H9 (cell line): ENCODE measurements around the gene CPT1B. TPM values are rescaled to one million over a fixed set of nuclear protein-coding genes. Genes with fewer than 3 reads are reported as not detected.

Source experiments
- DNase-seq: peaks from one replicate; pipeline ENCODE4 v3.0.0-alpha.2; 2017
- H2AFZ ChIP-seq: one replicate; pipeline ENCODE4 v1.6.1; 2013; ENCODE audit warnings: mild to moderate bottlenecking, low read length, control low read depth, moderate library complexity
- H2AK5ac ChIP-seq: 2 replicates; pipeline ENCODE4 v1.6.1; 2013; ENCODE audit warnings: low read length, control low read depth, mixed read lengths; ENCODE audit not compliant: insufficient read length
- H2BK120ac ChIP-seq: one replicate; pipeline ENCODE4 v1.6.1; 2013; ENCODE audit warnings: low read depth, mild to moderate bottlenecking, low read length, control low read depth, inconsistent platforms; ENCODE audit not compliant: poor library complexity, severe bottlenecking
- H2BK12ac ChIP-seq: 2 replicates; pipeline ENCODE4 v1.6.1; 2013; ENCODE audit warnings: low read length, control low read depth, mixed read lengths, low read depth; ENCODE audit not compliant: insufficient read length
- H2BK15ac ChIP-seq: 2 replicates; pipeline ENCODE4 v1.6.1; 2013; ENCODE audit warnings: low read depth, low read length, control low read depth
- H2BK20ac ChIP-seq: one replicate; pipeline ENCODE4 v1.6.1; 2013; ENCODE audit warnings: low read depth, mild to moderate bottlenecking, low read length, control low read depth, inconsistent platforms; ENCODE audit not compliant: poor library complexity, severe bottlenecking
- H2BK5ac ChIP-seq: 2 replicates; pipeline ENCODE4 v1.6.1; 2013; ENCODE audit warnings: low read length, control low read depth, mixed read lengths; ENCODE audit not compliant: insufficient read length
- H3K14ac ChIP-seq: 2 replicates; pipeline ENCODE4 v1.6.1; 2013; ENCODE audit warnings: low read length, control low read depth; ENCODE audit not compliant: insufficient read depth
- H3K18ac ChIP-seq: 2 replicates; pipeline ENCODE4 v1.6.1; 2013; ENCODE audit warnings: low read depth, mild to moderate bottlenecking, mixed read lengths, low read length, control low read depth; ENCODE audit not compliant: insufficient read length
- H3K23ac ChIP-seq: 2 replicates; pipeline ENCODE4 v1.6.1; 2013; ENCODE audit warnings: low read length, control low read depth, mixed read lengths, low read depth; ENCODE audit not compliant: insufficient read length
- H3K23me2 ChIP-seq: 2 replicates; pipeline ENCODE4 v1.6.1; 2013; ENCODE audit warnings: low read depth, mild to moderate bottlenecking, mixed read lengths, low read length, control low read depth; ENCODE audit not compliant: insufficient read length, poor library complexity, severe bottlenecking
- H3K27ac ChIP-seq: 2 replicates; pipeline ENCODE4 v1.5.1; 2013; ENCODE audit warnings: low read length, control low read depth, mixed read lengths, low read depth; ENCODE audit not compliant: insufficient read length
- H3K27me3 ChIP-seq: 2 replicates; pipeline ENCODE4 v1.6.1; 2013; ENCODE audit warnings: low read length, control low read depth, inconsistent platforms; ENCODE audit not compliant: insufficient read depth
- H3K4ac ChIP-seq: 2 replicates; pipeline ENCODE4 v1.6.1; 2013; ENCODE audit warnings: low read depth, mild to moderate bottlenecking, control low read depth, inconsistent platforms, low read length, moderate library complexity
- H3K4me1 ChIP-seq: 2 replicates; pipeline ENCODE4 v1.6.1; 2013; ENCODE audit warnings: low read length, control low read depth, inconsistent platforms; ENCODE audit not compliant: insufficient read depth
- H3K4me2 ChIP-seq: 2 replicates; pipeline ENCODE4 v1.6.1; 2013; ENCODE audit warnings: low read length, control low read depth, mixed read lengths; ENCODE audit not compliant: insufficient read length, insufficient read depth
- H3K56ac ChIP-seq: 2 replicates; pipeline ENCODE4 v1.6.1; 2013; ENCODE audit warnings: low read depth, mild to moderate bottlenecking, mixed read lengths, low read length, control low read depth; ENCODE audit not compliant: insufficient read length
- H3K79me1 ChIP-seq: 2 replicates; pipeline ENCODE4 v1.6.1; 2013; ENCODE audit warnings: low read depth, mild to moderate bottlenecking, moderate library complexity, low read length, control low read depth, inconsistent platforms; ENCODE audit not compliant: insufficient read depth, poor library complexity, severe bottlenecking
- H3K79me2 ChIP-seq: 2 replicates; pipeline ENCODE4 v1.6.1; 2013; ENCODE audit warnings: low read length, control low read depth, inconsistent platforms; ENCODE audit not compliant: insufficient read depth
- H3K9ac ChIP-seq: 2 replicates; pipeline ENCODE4 v1.6.1; 2013; ENCODE audit warnings: low read length, control low read depth, mixed read lengths; ENCODE audit not compliant: insufficient read length; ENCODE audit errors: extremely low read depth
- H3K9me3 ChIP-seq: one replicate; pipeline ENCODE4 v1.6.1; 2013; ENCODE audit warnings: low read depth, low read length, inconsistent platforms; ENCODE audit not compliant: control insufficient read depth
- H3T11ph ChIP-seq: one replicate; pipeline ENCODE4 v1.6.1; 2013; ENCODE audit warnings: mild to moderate bottlenecking, low read length, control low read depth, inconsistent platforms
- H4K20me1 ChIP-seq: one replicate; pipeline ENCODE4 v1.6.1; 2013; ENCODE audit not compliant: control insufficient read depth, insufficient read length, insufficient read depth
- H4K5ac ChIP-seq: 2 replicates; pipeline ENCODE4 v1.6.1; 2013; ENCODE audit warnings: low read depth, mild to moderate bottlenecking, mixed read lengths, low read length, control low read depth; ENCODE audit not compliant: insufficient read length
- H4K8ac ChIP-seq: replicated peaks from 2 replicates; pipeline ENCODE4 v1.6.1; 2013; ENCODE audit warnings: low read length, control low read depth, mixed read lengths, low read depth; ENCODE audit not compliant: insufficient read length
- H4K91ac ChIP-seq: 2 replicates; pipeline ENCODE4 v1.6.1; 2013; ENCODE audit warnings: low read depth, mild to moderate bottlenecking, moderate library complexity, mixed read lengths, low read length, control low read depth; ENCODE audit not compliant: insufficient read length
- H3K27ac Mint-ChIP-seq, 3 experiments: 2 replicates in 2 of 3; 3 replicates in 1 of 3; pipeline ENCODE4 v1.8.0; 2020 to 2021; ENCODE audit warnings: mixed read lengths in 3 of 3, mild to moderate bottlenecking in 1 of 3, moderate library complexity in 1 of 3
- H3K27me3 Mint-ChIP-seq: 2 replicates; pipeline ENCODE4 v1.8.0; 2021; ENCODE audit warnings: low read depth, mild to moderate bottlenecking, moderate library complexity, mixed read lengths
- H3K36me3 Mint-ChIP-seq, 3 experiments: 2 replicates in 2 of 3; 3 replicates in 1 of 3; pipeline ENCODE4 v1.8.0; 2020 to 2021; ENCODE audit warnings: low read depth in 3 of 3, mixed read lengths in 3 of 3; ENCODE audit not compliant: insufficient read depth in 1 of 3
- H3K4me1 Mint-ChIP-seq, 2 experiments: 2 replicates each; pipeline ENCODE4 v1.8.0; 2020; ENCODE audit warnings: mixed read lengths in 2 of 2
- H3K4me3 Mint-ChIP-seq, 2 experiments: 2 replicates in 1 of 2; 3 replicates in 1 of 2; pipeline ENCODE4 v1.8.0; 2020 to 2021; ENCODE audit warnings: mild to moderate bottlenecking in 2 of 2, mixed read lengths in 2 of 2, moderate library complexity in 1 of 2
- H3K9me3 Mint-ChIP-seq, 2 experiments: 2 replicates in 1 of 2; 3 replicates in 1 of 2; pipeline ENCODE4 v1.8.0; 2020; ENCODE audit warnings: mild to moderate bottlenecking in 2 of 2, mixed read lengths in 2 of 2, moderate library complexity in 1 of 2
- WGBS: extraction: QIAGEN DNeasy Blood & Tissue Kit; methylation state at CpG from one replicate; pipeline ENCODE4 v1.1.7; 2013; ENCODE audit warnings: missing lambda C conversion rate, low lambda C conversion rate, mixed read lengths; ENCODE audit not compliant: insufficient read length; ENCODE audit errors: extremely low coverage; 5-methylcytosine and 5-hydroxymethylcytosine counted together
- total RNA-seq: library from RNA; stranded (reverse); gene quantifications from 2 replicates; pipeline ENCODE4 v1.2.1, GENCODE V29; 2021
- TF ChIP-seq, protein P1 (sequence below): fragments of 200-600 bp; sonication (generic); conservative IDR thresholded peaks from 3 replicates; pipeline ENCODE4 v1.8.0; 2021; ENCODE audit warnings: antibody characterized with exemption, mild to moderate bottlenecking

The CPT1B gene
- total RNA-seq, 1 experiment from 2014 or later, result 65.7 TPM

DNA sequence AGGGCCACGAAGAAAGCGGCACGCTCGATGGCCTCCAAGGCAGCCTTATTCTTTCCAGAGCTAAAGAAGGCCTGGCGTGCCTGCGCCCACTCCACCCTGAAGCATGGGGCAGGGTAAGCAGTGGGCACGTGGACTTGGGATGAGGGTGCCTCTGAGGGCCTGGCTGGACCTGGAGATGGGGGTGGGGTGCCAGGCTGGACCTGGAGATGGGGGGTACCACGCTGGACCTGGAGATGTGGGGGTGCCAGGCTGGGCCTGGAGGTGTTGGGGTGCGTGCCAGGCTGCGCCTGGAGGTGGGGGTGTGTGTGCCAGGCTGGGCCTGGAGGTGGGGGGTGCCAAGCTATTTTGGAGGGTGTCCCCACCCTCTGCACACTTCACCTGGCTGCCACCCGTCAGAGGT, 5.3 kb downstream of the CPT1B start:
- DNase-seq, result no peak
- H4K20me1 ChIP-seq, result no peaks in the 10 kb centered on the region
- no peak overlapping the region for H2BK12ac ChIP-seq
- H3K56ac ChIP-seq, result no peak overlapping the region
- no peak overlapping the region for H2BK15ac ChIP-seq
- H2BK5ac ChIP-seq, result no peak overlapping the region
- peaks cover 13 to 82% (median 77%) of the 10 kb centered on the region in 3 experiments for H3K36me3 Mint-ChIP-seq
- H3K27ac Mint-ChIP-seq, result no peak overlapping the region
- no peak overlapping the region for H3K27ac ChIP-seq
- H3K4me2 ChIP-seq, result no peak overlapping the region
- H2AFZ ChIP-seq, result no peak overlapping the region
- no CpG with 5 or more reads among the region's 11 CpGs for WGBS
- no peak overlapping the region for H3K18ac ChIP-seq
- H3K27me3 Mint-ChIP-seq, result no peaks in the 10 kb centered on the region; the same call in 1 of the 2 replicates
- H2BK120ac ChIP-seq, result no peak overlapping the region
- H3K79me2 ChIP-seq, result no peaks in the 10 kb centered on the region
- H3K9me3 ChIP-seq, result no peaks in the 10 kb centered on the region
- no peak overlapping the region for H4K8ac ChIP-seq
- H3K79me1 ChIP-seq, result no peaks in the 10 kb centered on the region
- H4K5ac ChIP-seq, result no peak overlapping the region
- no peak overlapping the region for H3K23ac ChIP-seq
- H2BK20ac ChIP-seq, result no peak overlapping the region
- H2AK5ac ChIP-seq, result no peak overlapping the region
- no peak overlapping the region for H3K14ac ChIP-seq
- no peaks in the 10 kb centered on the region for H3K4me1 Mint-ChIP-seq
- no peak overlapping the region for H4K91ac ChIP-seq
- H3K9ac ChIP-seq, result no peak overlapping the region
- H3K23me2 ChIP-seq, result no peaks in the 10 kb centered on the region
- H3K27me3 ChIP-seq, result no peaks in the 10 kb centered on the region
- H3K9me3 Mint-ChIP-seq, result no peaks in the 10 kb centered on the region
- TF ChIP-seq, protein P1, sequence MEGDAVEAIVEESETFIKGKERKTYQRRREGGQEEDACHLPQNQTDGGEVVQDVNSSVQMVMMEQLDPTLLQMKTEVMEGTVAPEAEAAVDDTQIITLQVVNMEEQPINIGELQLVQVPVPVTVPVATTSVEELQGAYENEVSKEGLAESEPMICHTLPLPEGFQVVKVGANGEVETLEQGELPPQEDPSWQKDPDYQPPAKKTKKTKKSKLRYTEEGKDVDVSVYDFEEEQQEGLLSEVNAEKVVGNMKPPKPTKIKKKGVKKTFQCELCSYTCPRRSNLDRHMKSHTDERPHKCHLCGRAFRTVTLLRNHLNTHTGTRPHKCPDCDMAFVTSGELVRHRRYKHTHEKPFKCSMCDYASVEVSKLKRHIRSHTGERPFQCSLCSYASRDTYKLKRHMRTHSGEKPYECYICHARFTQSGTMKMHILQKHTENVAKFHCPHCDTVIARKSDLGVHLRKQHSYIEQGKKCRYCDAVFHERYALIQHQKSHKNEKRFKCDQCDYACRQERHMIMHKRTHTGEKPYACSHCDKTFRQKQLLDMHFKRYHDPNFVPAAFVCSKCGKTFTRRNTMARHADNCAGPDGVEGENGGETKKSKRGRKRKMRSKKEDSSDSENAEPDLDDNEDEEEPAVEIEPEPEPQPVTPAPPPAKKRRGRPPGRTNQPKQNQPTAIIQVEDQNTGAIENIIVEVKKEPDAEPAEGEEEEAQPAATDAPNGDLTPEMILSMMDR, result no peak
- H3K4me3 Mint-ChIP-seq, result no peak overlapping the region
- H3K4me1 ChIP-seq, result no peaks in the 10 kb centered on the region
- no peak overlapping the region for H3T11ph ChIP-seq
- no peak overlapping the region for H3K4ac ChIP-seq
